ENCODE data around the gene TCF25.

DNA sequence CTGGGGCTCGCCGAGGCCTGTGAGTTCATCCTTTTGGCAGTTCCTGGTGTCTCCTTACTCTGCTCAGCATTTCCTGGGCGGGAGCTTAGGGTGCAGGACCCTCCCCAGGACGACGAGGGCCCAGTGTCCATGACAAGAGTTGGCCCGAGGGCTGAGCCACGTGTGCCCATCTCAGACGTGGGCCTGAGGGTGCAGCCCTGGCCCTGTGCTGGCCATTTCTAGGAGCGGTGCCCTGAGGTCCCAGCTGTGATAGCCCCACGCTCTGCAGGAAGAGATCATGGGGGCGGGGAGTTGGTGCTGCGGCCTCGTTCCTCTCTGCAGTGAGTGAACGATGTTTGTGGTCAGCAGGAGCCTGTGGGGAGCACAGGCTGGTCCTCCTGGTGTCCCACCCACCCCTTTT, 39.2 kb downstream of the TCF25 start:
- TF ChIP-seq, protein P1, sequence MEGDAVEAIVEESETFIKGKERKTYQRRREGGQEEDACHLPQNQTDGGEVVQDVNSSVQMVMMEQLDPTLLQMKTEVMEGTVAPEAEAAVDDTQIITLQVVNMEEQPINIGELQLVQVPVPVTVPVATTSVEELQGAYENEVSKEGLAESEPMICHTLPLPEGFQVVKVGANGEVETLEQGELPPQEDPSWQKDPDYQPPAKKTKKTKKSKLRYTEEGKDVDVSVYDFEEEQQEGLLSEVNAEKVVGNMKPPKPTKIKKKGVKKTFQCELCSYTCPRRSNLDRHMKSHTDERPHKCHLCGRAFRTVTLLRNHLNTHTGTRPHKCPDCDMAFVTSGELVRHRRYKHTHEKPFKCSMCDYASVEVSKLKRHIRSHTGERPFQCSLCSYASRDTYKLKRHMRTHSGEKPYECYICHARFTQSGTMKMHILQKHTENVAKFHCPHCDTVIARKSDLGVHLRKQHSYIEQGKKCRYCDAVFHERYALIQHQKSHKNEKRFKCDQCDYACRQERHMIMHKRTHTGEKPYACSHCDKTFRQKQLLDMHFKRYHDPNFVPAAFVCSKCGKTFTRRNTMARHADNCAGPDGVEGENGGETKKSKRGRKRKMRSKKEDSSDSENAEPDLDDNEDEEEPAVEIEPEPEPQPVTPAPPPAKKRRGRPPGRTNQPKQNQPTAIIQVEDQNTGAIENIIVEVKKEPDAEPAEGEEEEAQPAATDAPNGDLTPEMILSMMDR (IDR thresholded peaks at IDR 0.05): no peak
- TF ChIP-seq EP300 (IDR thresholded peaks at IDR 0.05) (no peak), POLR2A (IDR thresholded peaks at IDR 0.05) (no peak)
